Central memory CD8-positive, alpha-beta T cell (primary cell): ENCODE measurements around the gene TXNL1.

Source experiments
- ATAC-seq: fragments of 150-1000 bp; cut with Tn5 transposase; replicated peaks from 2 replicates; pipeline ENCODE4 v1.10.0; 2022; ENCODE audit warnings: mild to moderate bottlenecking, moderate FRiP score, moderate number of reproducible peaks; ENCODE audit not compliant: poor library complexity, severe bottlenecking; ENCODE audit errors: extremely low read depth
- DNase-seq, 2 donors: peaks; one replicate each; pipeline ENCODE4 v3.0.0; 2021; ENCODE audit warnings: low spot score in 2 of 2
- H3K27ac Mint-ChIP-seq: one replicate; pipeline ENCODE4 v1.8.0; 2022; ENCODE audit warnings: low read depth, mild to moderate bottlenecking, moderate library complexity, mixed read lengths
- H3K27me3 Mint-ChIP-seq: one replicate; pipeline ENCODE4 v1.8.0; 2022; ENCODE audit warnings: mixed read lengths
- H3K36me3 Mint-ChIP-seq: one replicate; pipeline ENCODE4 v1.8.0; 2022; ENCODE audit warnings: mild to moderate bottlenecking, moderate library complexity, mixed read lengths; ENCODE audit not compliant: insufficient read depth
- H3K4me1 Mint-ChIP-seq: one replicate; pipeline ENCODE4 v1.8.0; 2022; ENCODE audit warnings: mixed read lengths
- H3K4me3 Mint-ChIP-seq: one replicate; pipeline ENCODE4 v1.8.0; 2022; ENCODE audit warnings: mild to moderate bottlenecking, moderate library complexity, mixed read lengths
- H3K9me3 Mint-ChIP-seq: one replicate; pipeline ENCODE4 v1.8.0; 2022; ENCODE audit warnings: mixed read lengths

TXNL1 gene

GRCh38 chr18:56559044-56559443 lies 79.3 kb downstream of the TXNL1 start:
- Mint-ChIP-seq H3K9me3 (no peaks in the 10 kb centered on the region), H3K4me3 (no peak overlapping the region), H3K27ac (no peak overlapping the region), H3K27me3 (peaks cover 59% of the 10 kb centered on the region), H3K4me1 (no peaks in the 10 kb centered on the region), H3K36me3 (no peaks in the 10 kb centered on the region)
- DNase-seq, result no peak
- no peak for ATAC-seq

- DNase-seq (no peak), ATAC-seq (no peak)
- H3K4me3 Mint-ChIP-seq, result no peak overlapping the region
- H3K36me3 Mint-ChIP-seq, result no peaks in the 10 kb centered on the region
- no peaks in the 10 kb centered on the region for H3K9me3 Mint-ChIP-seq
- no peaks in the 10 kb centered on the region for H3K4me1 Mint-ChIP-seq
- peaks cover 61% of the 10 kb centered on the region for H3K27me3 Mint-ChIP-seq
- no peak overlapping the region for H3K27ac Mint-ChIP-seq
These were observed 81.5 kb downstream of the TXNL1 start for GRCh38 chr18:56556907-56557306.

- Mint-ChIP-seq H3K4me1 (no peaks in the 10 kb centered on the region), H3K36me3 (peaks cover 2% of the 10 kb centered on the region), H3K9me3 (no peaks in the 10 kb centered on the region), H3K27me3 (peaks cover 13% of the 10 kb centered on the region), H3K4me3 (no peak overlapping the region), H3K27ac (no peak overlapping the region)
- no peak for DNase-seq
- no peak for ATAC-seq
These were observed 88.3 kb downstream of the TXNL1 start for GRCh38 chr18:56550121-56550520.
